ENCODE results near the gene PRDM16. TPM values are rescaled to one million over a fixed set of nuclear protein-coding genes. Genes with fewer than 3 reads are reported as not detected.

The PRDM16 gene
- total RNA-seq, 4 donors from 2014 or later = 5.4 to 13.2 (median 7.7) TPM

DNA sequence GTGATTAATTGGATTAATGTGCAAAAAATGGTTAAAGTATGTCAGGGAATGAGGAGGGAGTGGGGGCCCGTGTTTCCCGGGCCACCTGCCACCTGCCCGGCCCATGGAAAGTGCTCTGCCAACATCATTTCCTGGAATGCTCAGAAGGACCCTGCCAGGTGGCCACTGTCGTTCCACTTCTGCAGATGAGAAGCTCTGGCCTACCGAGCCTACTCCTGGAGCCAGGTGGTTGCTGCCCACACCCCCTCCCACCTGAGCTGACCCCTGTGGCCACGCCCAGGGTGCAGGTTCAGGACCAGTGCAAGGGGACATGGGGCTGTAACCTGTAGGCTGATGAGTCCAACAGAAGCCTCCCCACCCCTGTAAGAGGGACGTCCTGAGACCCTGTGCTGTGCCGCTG, 99.7 kb downstream of the PRDM16 start:
- DNase-seq = no peak
- no peaks in the 10 kb centered on the region for H3K36me3 ChIP-seq
- H3K4me1 ChIP-seq = peaks cover 0 to 28% (median 4%) of the 10 kb centered on the region in 4 donors
- no peak overlapping the region for H3K4me3 ChIP-seq
- H3K27me3 ChIP-seq = no peaks in the 10 kb centered on the region
- no peak for TF ChIP-seq CTCF (IDR thresholded peaks at IDR 0.05)
- TF ChIP-seq POLR2A (IDR thresholded peaks at IDR 0.05) = no peak
- no peak overlapping the region for H3K27ac ChIP-seq
- no peaks in the 10 kb centered on the region for H3K9me3 ChIP-seq

DNA sequence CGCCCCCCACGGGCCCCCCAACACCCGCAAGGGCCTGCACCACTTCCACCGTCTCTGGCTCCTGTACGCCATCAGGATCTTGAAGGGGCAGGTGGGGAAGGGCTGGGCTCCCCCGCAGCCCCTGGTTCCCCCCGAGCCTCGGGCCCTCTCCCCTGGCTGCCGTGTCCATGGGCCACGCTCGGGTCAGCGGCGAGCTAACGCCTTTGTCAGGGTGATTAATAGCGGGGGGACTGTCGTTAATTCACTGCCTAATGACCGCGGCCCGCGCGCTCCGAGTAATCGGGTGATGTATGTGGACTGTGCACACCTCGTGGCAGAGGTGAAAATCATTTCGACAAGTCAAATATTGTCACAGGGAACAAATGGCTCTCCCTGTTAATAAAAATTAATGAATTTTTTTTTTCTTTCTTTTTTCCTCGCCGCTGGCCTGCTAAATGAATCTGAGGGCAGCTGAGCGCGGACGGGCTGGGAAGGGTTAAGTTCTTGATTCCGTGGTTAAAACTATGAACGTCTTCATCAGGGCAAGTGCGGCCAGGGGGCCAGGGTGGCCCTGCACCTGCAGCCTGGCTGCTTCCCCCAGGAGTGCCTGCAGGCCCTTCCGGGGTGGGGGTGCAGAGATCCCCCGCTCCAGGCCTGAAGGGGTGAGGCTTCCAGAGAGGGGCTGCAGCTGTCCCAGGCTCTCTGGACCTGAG, 100.8 kb downstream of the PRDM16 start:
- Histone ChIP-seq H3K36me3 (no peaks in the 10 kb centered on the region), H3K27ac (peak overlapping the region in 1 of 4 donors; percentile 60), H3K4me1 (peaks cover 0 to 38% (median 4%) of the 10 kb centered on the region in 4 donors), H3K27me3 (no peaks in the 10 kb centered on the region), H3K4me3 (no peak overlapping the region), H3K9me3 (no peaks in the 10 kb centered on the region)
- no peak for DNase-seq
- TF ChIP-seq CTCF (IDR thresholded peaks at IDR 0.05) = no peak
- TF ChIP-seq POLR2A (IDR thresholded peaks at IDR 0.05) = no peak

GRCh38 chr1:3170561-3171453, 101.8 kb downstream of the PRDM16 start:
- H3K27ac ChIP-seq = peak overlapping the region; percentile 36 to 71 (median 58)
- no peaks in the 10 kb centered on the region for H3K9me3 ChIP-seq
- no peaks in the 10 kb centered on the region for H3K36me3 ChIP-seq
- TF ChIP-seq CTCF (IDR thresholded peaks at IDR 0.05) = no peak
- TF ChIP-seq POLR2A (IDR thresholded peaks at IDR 0.05) = no peak
- H3K4me3 ChIP-seq = peak overlapping the region; percentile 6 to 39 (median 24)
- no peaks in the 10 kb centered on the region for H3K27me3 ChIP-seq
- DNase-seq = peak in 2 of 3 donors; percentile 56 to 69
- H3K4me1 ChIP-seq = peaks cover 0 to 46% (median 4%) of the 10 kb centered on the region in 4 donors

- peaks cover 0 to 46% (median 4%) of the 10 kb centered on the region in 4 donors for H3K4me1 ChIP-seq
- H3K4me3 ChIP-seq = no peak overlapping the region
- no peak for DNase-seq
- no peaks in the 10 kb centered on the region for H3K9me3 ChIP-seq
- peak overlapping the region in 1 of 4 donors; percentile 71 for H3K27ac ChIP-seq
- TF ChIP-seq CTCF (IDR thresholded peaks at IDR 0.05) (no peak), POLR2A (IDR thresholded peaks at IDR 0.05) (no peak)
- no peaks in the 10 kb centered on the region for H3K27me3 ChIP-seq
- H3K36me3 ChIP-seq = no peaks in the 10 kb centered on the region
Observed at GRCh38 chr1:3171761-3172160, 102.8 kb downstream of the PRDM16 start.

DNA sequence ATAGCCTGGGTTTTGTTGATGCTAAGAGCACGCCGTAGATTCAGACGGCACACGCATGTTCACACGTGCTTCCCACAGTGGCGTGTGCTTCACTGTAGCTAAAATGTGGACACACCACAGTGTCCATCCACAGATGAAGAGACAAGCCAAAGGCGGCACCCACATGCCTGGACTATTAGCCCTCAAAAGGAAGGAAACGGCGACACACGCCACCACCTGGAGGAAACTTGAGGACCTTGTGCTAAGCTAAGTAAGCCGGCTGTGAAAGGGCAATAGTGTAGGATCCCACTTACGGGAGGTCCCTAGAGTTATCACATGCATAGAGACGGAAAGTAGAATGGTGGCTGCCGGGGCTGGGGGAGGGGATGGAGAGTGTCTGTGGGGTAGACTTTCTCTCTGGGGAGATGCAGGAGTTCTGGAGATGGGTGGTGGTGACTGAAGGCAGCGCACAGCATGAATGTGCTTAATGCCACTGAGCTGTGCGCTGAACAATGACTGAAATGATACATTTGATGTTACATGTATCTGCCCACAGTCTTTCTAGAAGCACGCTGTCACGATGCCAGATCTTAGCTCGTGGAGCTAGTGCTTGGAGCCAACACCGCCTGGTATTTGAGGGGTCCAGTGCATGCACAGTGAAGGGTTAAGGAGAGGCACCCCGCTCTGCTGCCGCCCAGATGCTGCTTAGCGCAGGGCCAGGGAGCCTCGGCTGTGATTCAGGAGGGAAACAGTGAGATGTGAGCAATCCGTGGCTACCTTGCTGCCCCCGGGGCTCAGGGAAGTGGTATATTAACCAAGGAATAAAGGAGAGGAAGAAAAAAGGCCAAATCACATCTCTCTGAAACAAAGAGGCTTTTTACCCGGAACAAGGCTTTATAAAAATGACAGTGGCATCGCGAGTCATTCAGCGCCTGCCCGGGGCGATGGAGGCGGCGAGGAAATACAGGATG, 103.7 kb downstream of the PRDM16 start:
- Histone ChIP-seq H3K9me3 (no peaks in the 10 kb centered on the region), H3K27me3 (no peaks in the 10 kb centered on the region), H3K27ac (no peak overlapping the region), H3K36me3 (no peaks in the 10 kb centered on the region), H3K4me3 (no peak overlapping the region), H3K4me1 (peaks cover 0 to 46% (median 4%) of the 10 kb centered on the region in 4 donors)
- TF ChIP-seq POLR2A (IDR thresholded peaks at IDR 0.05) (no peak), CTCF (IDR thresholded peaks at IDR 0.05) (no peak)
- no peak for DNase-seq
